Activated CD8-positive, alpha-beta T cell treated with anti-CD3 and anti-CD28 coated beads for 36 hours (primary cell): ENCODE measurements around the gene GRM5. TPM values are rescaled to one million over a fixed set of nuclear protein-coding genes. Genes with fewer than 3 reads are reported as not detected.
"Not testable (repeated sequence)": the region's sequence is repeated elsewhere in the genome, so short reads cannot be mapped to it uniquely, and the experiment has no call there.

ENCODE experiments used
- ATAC-seq: fragments of 200-7000 bp; cut with Tn5 transposase; one replicate; pipeline ENCODE4 v1.10.0; 2021; ENCODE audit warnings: mild to moderate bottlenecking, moderate library complexity
- CTCF ChIA-PET: fragments of 350-600 bp; sonication (Branson Sonifier 250); formaldehyde crosslinking; loops from one replicate; lab custom pipeline; 2021; ENCODE audit warnings: antibody characterized with exemption; lab: Charles Lee
- POLR2A ChIA-PET: fragments of 350-600 bp; sonication (Branson Sonifier 250); formaldehyde crosslinking; loops from one replicate; lab custom pipeline; 2021; ENCODE audit warnings: antibody characterized with exemption; lab: Charles Lee
- DNase-seq: peaks from one replicate; pipeline ENCODE4 v3.0.0-alpha.2; 2020
- H3K27ac Mint-ChIP-seq: one replicate; pipeline ENCODE4 v1.8.0; 2021; ENCODE audit warnings: mild to moderate bottlenecking, mixed read lengths
- H3K27me3 Mint-ChIP-seq: one replicate; pipeline ENCODE4 v1.8.0; 2021; ENCODE audit warnings: mixed read lengths
- H3K36me3 Mint-ChIP-seq: one replicate; pipeline ENCODE4 v1.8.0; 2021; ENCODE audit warnings: low read depth, mixed read lengths
- H3K4me1 Mint-ChIP-seq: one replicate; pipeline ENCODE4 v1.8.0; 2021; ENCODE audit warnings: low read depth, mixed read lengths
- H3K4me3 Mint-ChIP-seq: one replicate; pipeline ENCODE4 v1.8.0; 2021; ENCODE audit warnings: mild to moderate bottlenecking, moderate library complexity, mixed read lengths
- H3K9me3 Mint-ChIP-seq: one replicate; pipeline ENCODE4 v1.8.0; 2021; ENCODE audit warnings: mixed read lengths
- intact Hi-C: fragments of 100-400 bp; cut with micrococcal nuclease; formaldehyde crosslinking; loops from one replicate; pipeline ENCODE4 v1.10.0; 2022
- total RNA-seq, 2 experiments: library from RNA; stranded (reverse); gene quantifications; one replicate each; pipeline ENCODE4 v1.2.3, GENCODE V29; 2021
- TF ChIP-seq, protein P1 (sequence below): fragments of 200-600 bp; IDR thresholded peaks from one replicate; pipeline ENCODE4 v1.8.0; 2022; ENCODE audit warnings: antibody characterized with exemption, mild to moderate bottlenecking

GRM5 gene
- total RNA-seq, 2 experiments from 2014 or later = not detected

DNA sequence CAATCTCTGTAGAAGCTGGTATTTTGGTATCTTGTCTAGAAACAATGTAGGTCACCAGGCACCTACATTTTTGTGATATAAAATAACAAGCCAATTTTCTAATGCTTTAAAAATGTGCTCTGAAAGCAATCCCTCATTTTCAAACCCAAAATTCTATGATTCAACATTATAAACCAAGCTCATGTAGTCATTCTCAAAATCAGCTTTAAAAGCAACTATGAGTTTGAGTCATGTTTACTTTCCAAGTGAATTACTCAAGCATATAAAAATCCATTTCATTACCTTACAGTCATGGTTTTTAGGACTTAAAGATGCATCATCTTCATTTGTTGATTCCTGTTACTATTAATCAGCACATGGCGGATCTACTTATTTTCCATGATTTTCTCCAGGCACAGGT, 216.4 kb downstream of the GRM5 start:
- Mint-ChIP-seq H3K27me3 (no peaks in the 10 kb centered on the region), H3K4me1 (peaks cover 16% of the 10 kb centered on the region), H3K36me3 (no peaks in the 10 kb centered on the region), H3K27ac (no peak overlapping the region), H3K9me3 (no peaks in the 10 kb centered on the region), H3K4me3 (no peak overlapping the region)
- DNase-seq (no peak), ATAC-seq (no peak)
- intact Hi-C loops = no loop called here
- ChIA-PET POLR2A (no interaction called here), CTCF (no interaction called here)
- TF ChIP-seq, protein P1, sequence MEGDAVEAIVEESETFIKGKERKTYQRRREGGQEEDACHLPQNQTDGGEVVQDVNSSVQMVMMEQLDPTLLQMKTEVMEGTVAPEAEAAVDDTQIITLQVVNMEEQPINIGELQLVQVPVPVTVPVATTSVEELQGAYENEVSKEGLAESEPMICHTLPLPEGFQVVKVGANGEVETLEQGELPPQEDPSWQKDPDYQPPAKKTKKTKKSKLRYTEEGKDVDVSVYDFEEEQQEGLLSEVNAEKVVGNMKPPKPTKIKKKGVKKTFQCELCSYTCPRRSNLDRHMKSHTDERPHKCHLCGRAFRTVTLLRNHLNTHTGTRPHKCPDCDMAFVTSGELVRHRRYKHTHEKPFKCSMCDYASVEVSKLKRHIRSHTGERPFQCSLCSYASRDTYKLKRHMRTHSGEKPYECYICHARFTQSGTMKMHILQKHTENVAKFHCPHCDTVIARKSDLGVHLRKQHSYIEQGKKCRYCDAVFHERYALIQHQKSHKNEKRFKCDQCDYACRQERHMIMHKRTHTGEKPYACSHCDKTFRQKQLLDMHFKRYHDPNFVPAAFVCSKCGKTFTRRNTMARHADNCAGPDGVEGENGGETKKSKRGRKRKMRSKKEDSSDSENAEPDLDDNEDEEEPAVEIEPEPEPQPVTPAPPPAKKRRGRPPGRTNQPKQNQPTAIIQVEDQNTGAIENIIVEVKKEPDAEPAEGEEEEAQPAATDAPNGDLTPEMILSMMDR = no peak

DNA sequence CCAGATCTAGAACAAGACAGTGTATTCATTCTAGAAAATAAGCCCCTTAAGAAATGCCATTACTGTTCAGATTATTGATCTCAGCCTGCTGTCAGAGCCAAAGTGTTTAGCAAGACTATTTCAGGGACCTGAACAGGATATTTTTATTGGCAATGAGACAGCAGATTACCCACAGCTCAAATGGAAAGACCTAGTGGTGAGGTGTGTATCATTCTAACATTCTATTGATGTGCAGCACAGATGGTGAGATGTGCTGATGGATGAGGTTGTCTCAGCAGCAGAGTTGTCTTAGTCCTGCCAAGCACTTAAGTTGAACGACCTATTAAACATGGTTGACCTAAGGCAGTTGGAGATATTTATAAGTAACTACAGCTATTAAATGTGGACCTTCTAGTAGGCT, 219.5 kb downstream of the GRM5 start:
- H3K27ac Mint-ChIP-seq, ATAC-seq, CTCF ChIA-PET, H3K36me3 Mint-ChIP-seq, H3K9me3 Mint-ChIP-seq, intact Hi-C loops, POLR2A ChIA-PET, DNase-seq, H3K4me3 Mint-ChIP-seq, H3K27me3 Mint-ChIP-seq: not testable (repeated sequence)
- H3K4me1 Mint-ChIP-seq = peaks cover 40% of the 10 kb centered on the region

DNA sequence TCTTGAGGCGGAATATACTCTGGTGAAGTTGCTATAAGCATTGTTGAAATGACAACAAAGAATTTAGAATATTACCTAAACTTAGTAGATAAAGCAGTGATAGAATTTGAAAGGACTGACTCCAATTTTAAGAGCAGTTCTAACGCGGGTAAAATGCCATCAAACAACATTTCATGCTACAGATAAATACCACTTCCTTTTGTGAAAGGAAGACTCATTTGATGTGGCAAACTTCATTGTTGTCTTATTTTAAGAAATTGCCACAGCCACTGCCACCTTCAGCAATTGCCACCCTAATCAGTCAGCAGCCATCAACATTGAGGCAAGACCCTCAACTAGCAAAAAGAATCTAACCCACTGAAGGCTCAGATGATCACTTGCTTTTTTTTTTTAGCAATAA, 220.8 kb downstream of the GRM5 start:
- H3K4me3 Mint-ChIP-seq, H3K9me3 Mint-ChIP-seq, H3K27me3 Mint-ChIP-seq, intact Hi-C loops, POLR2A ChIA-PET, H3K36me3 Mint-ChIP-seq, CTCF ChIA-PET: not testable (repeated sequence)
- ATAC-seq = peak; percentile 45
- DNase-seq = peak; percentile 14
- H3K4me1 Mint-ChIP-seq = peaks cover 49% of the 10 kb centered on the region
- H3K27ac Mint-ChIP-seq = peak overlapping the region; percentile 84

DNA sequence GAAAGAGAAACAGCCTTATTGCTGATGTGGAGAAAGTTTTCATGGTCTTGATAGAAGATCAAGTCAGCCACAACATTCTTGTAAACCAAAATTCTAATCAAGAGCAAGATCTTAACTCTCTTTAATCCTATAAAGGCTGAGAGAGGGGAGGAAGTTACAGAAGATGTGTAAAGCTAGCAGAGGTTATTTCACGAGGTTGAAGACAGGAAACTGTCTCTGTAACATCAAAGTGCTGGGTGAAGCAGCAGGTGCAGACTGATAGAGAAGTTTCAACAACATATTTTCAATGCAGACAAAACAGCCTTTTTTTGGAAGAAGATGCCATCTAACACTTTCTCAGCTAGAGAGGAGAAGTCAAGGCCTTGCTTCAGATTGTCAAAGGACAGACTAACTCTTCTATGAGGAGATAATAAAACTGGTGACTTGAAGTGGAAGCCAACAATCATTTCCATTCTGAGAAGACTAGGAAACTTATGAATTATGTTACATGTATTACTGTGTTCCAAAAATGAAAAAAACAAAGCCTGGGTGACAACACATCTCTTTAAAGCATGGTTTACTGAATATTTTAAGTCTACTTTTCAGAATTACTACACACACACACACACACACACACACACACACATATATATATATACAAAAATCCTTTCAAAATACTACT, 221.9 kb downstream of the GRM5 start:
- intact Hi-C loops, H3K36me3 Mint-ChIP-seq, H3K4me3 Mint-ChIP-seq, CTCF ChIA-PET, POLR2A ChIA-PET, H3K27me3 Mint-ChIP-seq, H3K9me3 Mint-ChIP-seq: not testable (repeated sequence)
- DNase-seq = peak; percentile 11
- H3K27ac Mint-ChIP-seq = peak overlapping the region; percentile 84
- peak; percentile 83 for ATAC-seq
- H3K4me1 Mint-ChIP-seq = peaks cover 49% of the 10 kb centered on the region

DNA sequence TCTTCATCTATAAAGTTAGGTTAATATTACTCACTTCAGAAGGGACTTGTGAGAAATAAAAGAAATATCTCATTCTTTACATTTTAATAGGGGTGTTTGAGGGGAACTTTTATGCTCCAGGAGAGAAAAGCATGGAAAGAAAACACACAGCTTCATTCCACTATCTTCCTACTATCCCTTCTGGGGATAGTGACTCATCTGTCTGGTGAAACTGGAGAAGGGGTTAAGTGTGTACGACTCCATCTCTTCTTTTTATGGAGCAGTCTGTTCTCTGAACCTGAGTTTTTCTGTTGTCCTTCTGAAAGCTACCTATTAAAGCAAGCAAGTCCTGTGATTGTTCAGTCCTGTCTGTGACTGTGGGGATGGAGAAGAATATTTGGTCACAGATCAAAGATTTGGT, 227.6 kb downstream of the GRM5 start:
- H3K4me1 Mint-ChIP-seq = peaks cover 33% of the 10 kb centered on the region
- intact Hi-C loops = not testable (repeated sequence)

DNA sequence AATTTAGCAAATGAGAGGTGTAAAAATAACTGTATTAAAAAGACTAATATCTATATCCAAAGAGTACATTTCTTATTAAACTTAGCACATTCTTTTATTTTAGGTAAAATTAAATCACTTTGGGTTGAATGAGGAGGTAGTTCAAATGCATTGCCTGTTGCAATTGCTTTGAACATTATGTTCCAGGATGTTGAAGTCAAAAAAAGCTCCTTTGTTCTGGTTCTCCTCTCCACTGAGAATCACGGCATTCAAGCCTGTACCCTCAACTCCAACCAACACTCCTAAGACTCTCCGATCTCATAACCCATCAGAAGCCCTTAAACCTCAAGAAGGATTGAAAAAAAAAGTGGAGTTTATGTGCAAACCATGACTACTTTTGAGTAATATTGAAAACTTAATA, 230.1 kb downstream of the GRM5 start:
- H3K27ac Mint-ChIP-seq, H3K27me3 Mint-ChIP-seq, DNase-seq, POLR2A ChIA-PET, intact Hi-C loops, H3K36me3 Mint-ChIP-seq, ATAC-seq, CTCF ChIA-PET, H3K4me3 Mint-ChIP-seq, H3K9me3 Mint-ChIP-seq: not testable (repeated sequence)
- peaks cover 17% of the 10 kb centered on the region for H3K4me1 Mint-ChIP-seq

More for the DNA sequence above, 227.6 kb downstream of the GRM5 start:
- H3K9me3 Mint-ChIP-seq, H3K27me3 Mint-ChIP-seq, CTCF ChIA-PET, DNase-seq, H3K27ac Mint-ChIP-seq, ATAC-seq, POLR2A ChIA-PET, H3K4me3 Mint-ChIP-seq, H3K36me3 Mint-ChIP-seq: not testable (repeated sequence)

DNA sequence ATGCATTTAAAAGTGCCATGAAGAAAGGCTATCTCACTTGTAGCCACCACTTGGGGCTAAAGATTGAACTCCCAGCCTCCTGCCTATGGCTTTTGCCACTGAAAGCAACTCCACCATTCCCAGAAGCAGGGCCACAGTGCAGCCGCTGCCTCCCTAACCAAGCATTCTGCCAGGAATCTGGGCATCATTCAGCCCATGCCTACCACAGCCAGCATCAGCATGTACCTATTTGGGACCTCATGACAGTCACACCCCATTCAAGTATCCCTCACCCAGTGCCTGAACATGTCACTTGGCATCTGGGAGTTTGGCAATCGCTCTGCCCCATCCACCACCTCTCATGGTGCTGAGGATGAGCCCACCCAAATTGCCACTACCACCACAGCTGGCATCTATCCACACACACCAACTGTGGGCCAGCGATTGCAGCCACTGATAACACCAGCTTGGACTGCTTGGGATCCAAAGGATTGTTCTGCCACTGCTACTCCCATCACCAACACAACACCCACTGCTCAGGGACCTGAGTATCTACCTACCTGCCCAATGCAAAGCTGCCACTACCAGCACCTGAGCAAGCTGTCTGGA, 234.4 kb downstream of the GRM5 start:
- H3K4me3 Mint-ChIP-seq = no peak overlapping the region
- TF ChIP-seq, protein P1 = no peak
- ChIA-PET POLR2A (no interaction called here), CTCF (no interaction called here)
- no peaks in the 10 kb centered on the region for H3K27me3 Mint-ChIP-seq
- H3K36me3 Mint-ChIP-seq = no peaks in the 10 kb centered on the region
- no peak overlapping the region for H3K27ac Mint-ChIP-seq
- DNase-seq (no peak), ATAC-seq (no peak)
- intact Hi-C loops = no loop called here
- H3K4me1 Mint-ChIP-seq = peaks cover 10% of the 10 kb centered on the region
- H3K9me3 Mint-ChIP-seq = peaks cover 2% of the 10 kb centered on the region
